GM18511 (cell line): ENCODE data around the gene CPED1.

Source experiments
- ATAC-seq: cut with Tn5 transposase; IDR thresholded peaks from one replicate; pipeline ENCODE4 v1.9.1; 2021; ENCODE audit warnings: mild to moderate bottlenecking, moderate library complexity; ENCODE audit not compliant: unreplicated experiment

CPED1 gene

GRCh38 chr7:121082400-121083101 is 94.0 kb downstream of the CPED1 start:
- no peak for ATAC-seq

- ATAC-seq = no peak
Observed at GRCh38 chr7:121083138-121083789, 94.8 kb downstream of the CPED1 start.

- ATAC-seq = no peak
Observed at GRCh38 chr7:121083790-121084251, 95.3 kb downstream of the CPED1 start.

- ATAC-seq = no peak
Observed at GRCh38 chr7:121084256-121084655, 95.7 kb downstream of the CPED1 start.

GRCh38 chr7:121084748-121085336 is 96.3 kb downstream of the CPED1 start:
- no peak for ATAC-seq

GRCh38 chr7:121085922-121086321 is 97.4 kb downstream of the CPED1 start:
- ATAC-seq = no peak

- no peak for ATAC-seq
Observed at GRCh38 chr7:121088870-121089269, 100.4 kb downstream of the CPED1 start.

GRCh38 chr7:121094829-121095228 is 106.3 kb downstream of the CPED1 start:
- no peak for ATAC-seq

- no peak for ATAC-seq
Observed at GRCh38 chr7:121097577-121097976, 109.1 kb downstream of the CPED1 start.

- no peak for ATAC-seq
Observed at GRCh38 chr7:121099572-121099971, 111.1 kb downstream of the CPED1 start.

GRCh38 chr7:121101083-121101482 is 112.6 kb downstream of the CPED1 start:
- ATAC-seq = no peak

GRCh38 chr7:121101621-121102020 is 113.1 kb downstream of the CPED1 start:
- no peak for ATAC-seq

- no peak for ATAC-seq
Observed at GRCh38 chr7:121102619-121103018, 114.1 kb downstream of the CPED1 start.

GRCh38 chr7:121103086-121103485 is 114.6 kb downstream of the CPED1 start:
- no peak for ATAC-seq

- no peak for ATAC-seq
Observed at GRCh38 chr7:121103579-121103978, 115.1 kb downstream of the CPED1 start.

GRCh38 chr7:121105262-121105661 is 116.8 kb downstream of the CPED1 start:
- no peak for ATAC-seq

GRCh38 chr7:121107923-121108498 is 119.5 kb downstream of the CPED1 start:
- ATAC-seq = peak; percentile 98

GRCh38 chr7:121109145-121109544 is 120.6 kb downstream of the CPED1 start:
- ATAC-seq = no peak

GRCh38 chr7:121113288-121113687 is 124.8 kb downstream of the CPED1 start:
- ATAC-seq = no peak

- ATAC-seq = no peak
Observed at GRCh38 chr7:121116396-121116795, 127.9 kb downstream of the CPED1 start.

- ATAC-seq = no peak
Observed at GRCh38 chr7:121119047-121119446, 130.5 kb downstream of the CPED1 start.

GRCh38 chr7:121123032-121123431 is 134.5 kb downstream of the CPED1 start:
- no peak for ATAC-seq
